ENCODE measurements around the gene USP49. TPM values are rescaled to one million over a fixed set of nuclear protein-coding genes. Genes with fewer than 3 reads are reported as not detected.

Gene USP49
- total RNA-seq, 1 donor, result 3.0 TPM

DNA sequence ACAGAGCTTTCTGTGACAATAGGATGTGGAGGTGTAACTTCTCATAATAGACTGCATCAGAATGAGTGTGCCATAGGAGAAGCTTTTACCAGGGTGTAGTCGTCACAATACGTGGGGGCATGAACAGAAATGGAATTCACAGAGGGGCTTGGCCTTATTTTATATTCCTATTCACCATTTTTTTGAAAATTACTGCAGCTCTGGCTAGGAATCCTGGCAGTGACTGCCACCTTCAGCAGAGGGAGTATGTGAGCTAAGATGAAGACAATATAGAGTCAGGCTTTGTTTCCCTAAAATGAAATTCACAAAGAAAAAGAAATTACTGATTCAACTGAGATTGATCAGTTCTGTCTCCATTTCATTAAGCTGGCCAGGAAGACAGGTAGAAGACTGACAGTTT, 93.8 kb downstream of the USP49 start:
- peak; percentile 18 for DNase-seq (ENCODE audit: low read depth)
- TF ChIP-seq, protein P1, sequence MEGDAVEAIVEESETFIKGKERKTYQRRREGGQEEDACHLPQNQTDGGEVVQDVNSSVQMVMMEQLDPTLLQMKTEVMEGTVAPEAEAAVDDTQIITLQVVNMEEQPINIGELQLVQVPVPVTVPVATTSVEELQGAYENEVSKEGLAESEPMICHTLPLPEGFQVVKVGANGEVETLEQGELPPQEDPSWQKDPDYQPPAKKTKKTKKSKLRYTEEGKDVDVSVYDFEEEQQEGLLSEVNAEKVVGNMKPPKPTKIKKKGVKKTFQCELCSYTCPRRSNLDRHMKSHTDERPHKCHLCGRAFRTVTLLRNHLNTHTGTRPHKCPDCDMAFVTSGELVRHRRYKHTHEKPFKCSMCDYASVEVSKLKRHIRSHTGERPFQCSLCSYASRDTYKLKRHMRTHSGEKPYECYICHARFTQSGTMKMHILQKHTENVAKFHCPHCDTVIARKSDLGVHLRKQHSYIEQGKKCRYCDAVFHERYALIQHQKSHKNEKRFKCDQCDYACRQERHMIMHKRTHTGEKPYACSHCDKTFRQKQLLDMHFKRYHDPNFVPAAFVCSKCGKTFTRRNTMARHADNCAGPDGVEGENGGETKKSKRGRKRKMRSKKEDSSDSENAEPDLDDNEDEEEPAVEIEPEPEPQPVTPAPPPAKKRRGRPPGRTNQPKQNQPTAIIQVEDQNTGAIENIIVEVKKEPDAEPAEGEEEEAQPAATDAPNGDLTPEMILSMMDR (IDR thresholded peaks at IDR 0.05; ENCODE audit: insufficient read depth, low read depth, low read length), result peak; percentile 63
- H3K4me3 ChIP-seq (ENCODE audit: low read depth, low read length), result no peak overlapping the region

DNA sequence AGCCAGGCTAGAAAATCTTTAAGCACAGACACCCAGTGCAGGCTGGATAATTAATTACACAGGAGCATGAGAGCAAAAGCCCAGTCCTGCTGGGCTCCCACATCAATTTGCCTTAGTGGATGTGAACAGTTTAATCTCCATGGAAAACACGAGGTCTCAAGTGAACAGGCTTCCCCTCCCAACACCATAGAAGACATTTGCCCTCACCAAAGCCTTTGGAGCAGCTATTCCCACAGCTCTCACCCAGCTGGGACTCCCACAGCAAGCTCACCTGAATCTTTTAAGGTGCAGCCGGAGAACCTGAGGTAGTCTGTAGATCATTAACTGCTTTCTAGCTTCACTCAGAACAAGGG, 95.6 kb downstream of the USP49 start:
- TF ChIP-seq, protein P1 (IDR thresholded peaks at IDR 0.05; ENCODE audit: insufficient read depth, low read depth, low read length), result no peak
- H3K4me3 ChIP-seq (ENCODE audit: low read depth, low read length), result no peak overlapping the region
- DNase-seq (ENCODE audit: low read depth), result no peak

DNA sequence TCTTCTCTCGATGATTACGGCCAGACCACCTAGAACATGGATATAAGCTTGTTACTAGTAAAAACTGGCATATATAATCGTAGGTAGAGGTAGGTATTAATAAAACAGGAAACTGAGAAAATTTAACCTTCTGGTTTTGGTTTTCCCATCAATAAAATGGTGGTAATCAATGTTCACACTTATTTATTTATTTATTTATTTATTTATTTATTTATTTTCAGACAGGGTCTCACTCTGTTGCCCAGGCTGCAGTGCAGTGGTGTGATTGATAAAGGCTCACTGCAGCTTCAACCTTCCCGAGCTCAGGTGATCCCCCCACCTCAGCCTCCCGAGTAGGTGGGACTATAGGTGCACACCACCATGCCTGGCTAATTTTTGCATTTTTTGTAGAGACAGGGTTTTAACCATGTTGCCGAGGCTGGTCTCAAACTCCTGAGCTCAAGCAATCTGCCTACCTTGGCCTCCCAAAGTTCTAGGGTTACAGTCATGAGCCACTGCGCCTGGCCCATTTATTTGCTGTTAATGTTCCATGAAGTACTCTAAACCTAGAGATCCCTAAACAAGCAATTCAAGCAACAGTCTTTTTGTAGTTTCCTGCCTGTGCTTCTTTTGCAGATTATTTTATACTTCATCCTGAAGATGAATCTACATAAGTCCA, 96.1 kb downstream of the USP49 start:
- no peak for DNase-seq (ENCODE audit: low read depth)
- no peak overlapping the region for H3K4me3 ChIP-seq (ENCODE audit: low read depth, low read length)
- TF ChIP-seq, protein P1 (IDR thresholded peaks at IDR 0.05; ENCODE audit: insufficient read depth, low read depth, low read length), result no peak

DNA sequence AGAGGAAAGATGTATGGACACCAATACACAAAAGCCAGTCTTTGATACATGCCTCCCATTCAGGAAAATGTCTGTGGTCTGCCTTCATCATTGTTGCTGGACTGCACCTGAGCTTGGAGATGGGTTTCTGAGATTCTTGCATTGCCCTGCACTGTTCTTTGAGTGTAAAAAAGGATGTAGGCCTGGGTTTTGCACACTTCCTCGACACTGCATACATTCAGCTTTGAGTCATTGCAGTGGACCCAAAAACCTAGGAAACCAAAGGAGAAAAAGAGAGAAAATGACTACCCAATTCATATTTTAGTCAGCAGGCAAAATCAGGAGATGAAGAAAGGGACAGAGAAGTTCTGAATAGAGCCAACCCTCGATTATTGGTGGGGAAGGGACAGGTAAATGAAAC, 98.7 kb downstream of the USP49 start:
- TF ChIP-seq, protein P1 (IDR thresholded peaks at IDR 0.05; ENCODE audit: insufficient read depth, low read depth, low read length), result no peak
- H3K4me3 ChIP-seq (ENCODE audit: low read depth, low read length), result no peak overlapping the region
- DNase-seq (ENCODE audit: low read depth), result no peak

DNA sequence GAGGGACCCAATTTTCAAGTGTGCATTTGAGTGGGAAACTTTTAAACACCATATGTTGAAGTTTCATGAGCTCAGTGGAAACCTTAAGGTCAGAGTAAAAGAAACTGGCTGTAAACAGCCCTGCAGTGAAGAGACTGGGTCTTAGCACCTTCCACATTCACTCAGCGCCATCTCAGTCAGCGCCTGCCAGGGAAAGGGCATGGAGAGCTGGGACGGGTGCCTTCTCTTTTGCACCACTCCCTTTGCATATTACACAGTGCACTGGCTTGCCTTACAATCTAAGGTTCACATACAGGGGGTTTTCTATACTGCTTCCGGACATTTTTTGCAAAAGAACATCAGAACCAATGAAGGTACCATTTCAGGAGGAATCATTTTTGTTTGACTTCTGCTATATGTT, 103.2 kb downstream of the USP49 start:
- TF ChIP-seq, protein P1 (IDR thresholded peaks at IDR 0.05; ENCODE audit: insufficient read depth, low read depth, low read length), result no peak
- no peak overlapping the region for H3K4me3 ChIP-seq (ENCODE audit: low read depth, low read length)
- DNase-seq (ENCODE audit: low read depth), result no peak

DNA sequence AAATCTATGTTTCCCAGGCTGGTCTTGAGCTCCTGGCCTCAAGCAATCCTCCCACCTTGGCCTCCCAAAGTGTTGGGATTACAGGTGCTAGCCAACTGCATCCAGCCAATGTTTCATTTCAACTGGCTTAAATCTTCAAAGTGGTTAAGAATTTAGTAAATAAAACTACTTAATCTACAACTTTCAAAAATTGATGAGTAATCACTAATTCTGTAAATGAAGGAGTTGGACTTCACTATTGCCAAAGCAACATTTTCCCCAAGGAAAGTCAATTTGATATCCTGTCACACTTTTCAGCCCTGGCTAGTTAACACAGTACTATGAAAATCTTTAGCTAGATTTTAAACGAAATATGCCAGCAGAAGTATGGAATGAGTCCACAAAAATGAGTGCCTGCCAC, 103.9 kb downstream of the USP49 start:
- no peak for DNase-seq (ENCODE audit: low read depth)
- TF ChIP-seq, protein P1 (IDR thresholded peaks at IDR 0.05; ENCODE audit: insufficient read depth, low read depth, low read length), result no peak
- H3K4me3 ChIP-seq (ENCODE audit: low read depth, low read length), result no peak overlapping the region

DNA sequence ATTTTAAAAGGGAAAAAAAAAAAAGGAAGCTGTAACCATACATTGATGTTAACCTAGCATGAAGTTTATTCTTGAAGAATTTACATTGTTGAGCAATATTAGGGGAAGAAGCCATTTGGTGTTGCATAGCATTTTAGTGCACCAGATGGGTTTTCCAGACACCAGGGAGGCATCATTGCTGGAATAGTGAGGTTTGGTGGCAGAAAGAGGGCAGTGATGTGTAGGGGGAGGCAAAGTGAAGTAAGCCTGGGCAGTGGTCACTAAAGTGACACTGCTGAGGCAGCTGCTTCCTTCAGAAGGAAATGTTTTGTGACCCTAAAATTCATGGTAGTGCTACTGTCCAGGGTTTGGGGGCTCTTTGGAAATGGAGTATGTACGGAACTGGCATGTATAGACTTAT, 105.1 kb downstream of the USP49 start:
- no peak for DNase-seq (ENCODE audit: low read depth)
- H3K4me3 ChIP-seq (ENCODE audit: low read depth, low read length), result no peak overlapping the region
- TF ChIP-seq, protein P1 (IDR thresholded peaks at IDR 0.05; ENCODE audit: insufficient read depth, low read depth, low read length), result no peak

Data from fibroblast of villous mesenchyme (primary cell).